ENCODE data around the gene MRGPRF. TPM values are rescaled to one million over a fixed set of nuclear protein-coding genes. Genes with fewer than 3 reads are reported as not detected.

MRGPRF gene
- total RNA-seq, 2 experiments from 2014 or later, result not detected

- H3K9me3 Mint-ChIP-seq (ENCODE audit: low read depth), result no peaks in the 10 kb centered on the region
- ATAC-seq (no peak), DNase-seq (no peak)
- peaks cover 22% of the 10 kb centered on the region for H3K27me3 Mint-ChIP-seq
- H3K4me1 Mint-ChIP-seq, result no peaks in the 10 kb centered on the region
- no peak overlapping the region for H3K4me3 Mint-ChIP-seq
- no peaks in the 10 kb centered on the region for H3K36me3 Mint-ChIP-seq (ENCODE audit: low read depth)
- POLR2A ChIA-PET, result interaction anchor here (0.6 kb wide), 1 partner anchor 1189 kb away, joined by 5 read pairs; no protein-coding TSS in a partner anchor
- intact Hi-C loops (cut with DNase I, micrococcal nuclease), result no loop called here
- CTCF ChIA-PET, result interaction anchor here (0.6 kb wide), 1 partner anchor 600 kb away, joined by 3 read pairs; no protein-coding TSS in a partner anchor
- H3K27ac Mint-ChIP-seq, result no peak overlapping the region
These were observed 696 bp downstream of the MRGPRF start for GRCh38 chr11:69012092-69013008.

GRCh38 chr11:69011624-69012091 is 1.4 kb downstream of the MRGPRF start:
- peaks cover 22% of the 10 kb centered on the region for H3K27me3 Mint-ChIP-seq
- H3K9me3 Mint-ChIP-seq (ENCODE audit: low read depth), result no peaks in the 10 kb centered on the region
- POLR2A ChIA-PET, result no interaction called here
- no peak overlapping the region for H3K4me3 Mint-ChIP-seq
- no peaks in the 10 kb centered on the region for H3K36me3 Mint-ChIP-seq (ENCODE audit: low read depth)
- DNase-seq, result no peak
- no peaks in the 10 kb centered on the region for H3K4me1 Mint-ChIP-seq
- no peak for ATAC-seq
- H3K27ac Mint-ChIP-seq, result no peak overlapping the region
- intact Hi-C loops (cut with DNase I, micrococcal nuclease), result no loop called here
- CTCF ChIA-PET, result no interaction called here

- CTCF ChIA-PET, result no interaction called here
- ATAC-seq, result peak; percentile 90
These were observed 2.0 kb downstream of the MRGPRF start for GRCh38 chr11:69010964-69011623.

GRCh38 chr11:69010361-69010891 is 2.6 kb downstream of the MRGPRF start:
- ATAC-seq, result no peak

More at GRCh38 chr11:69010964-69011623, 2.0 kb downstream of the MRGPRF start:
- Mint-ChIP-seq H3K4me3 (no peak overlapping the region), H3K27me3 (peaks cover 20% of the 10 kb centered on the region), H3K9me3 (ENCODE audit: low read depth) (no peaks in the 10 kb centered on the region), H3K36me3 (ENCODE audit: low read depth) (no peaks in the 10 kb centered on the region), H3K4me1 (no peaks in the 10 kb centered on the region), H3K27ac (no peak overlapping the region)
- POLR2A ChIA-PET, result no interaction called here
- DNase-seq, result peak; percentile 52
- intact Hi-C loops (cut with DNase I, micrococcal nuclease), result no loop called here

GRCh38 chr11:69009441-69010211 is 3.4 kb downstream of the MRGPRF start:
- Mint-ChIP-seq H3K27me3 (peaks cover 20% of the 10 kb centered on the region), H3K27ac (no peak overlapping the region), H3K36me3 (ENCODE audit: low read depth) (no peaks in the 10 kb centered on the region), H3K4me3 (no peak overlapping the region), H3K9me3 (ENCODE audit: low read depth) (no peaks in the 10 kb centered on the region), H3K4me1 (no peaks in the 10 kb centered on the region)
- POLR2A ChIA-PET, result no interaction called here
- CTCF ChIA-PET, result no interaction called here
- ATAC-seq (no peak), DNase-seq (no peak)
- intact Hi-C loops (cut with DNase I, micrococcal nuclease), result no loop called here

More at GRCh38 chr11:69010361-69010891, 2.6 kb downstream of the MRGPRF start:
- no peaks in the 10 kb centered on the region for H3K4me1 Mint-ChIP-seq
- no peak for DNase-seq
- ChIA-PET CTCF (interaction anchor here (0.7 kb wide), 1 partner anchor 18 kb away, joined by 3 read pairs; no protein-coding TSS in a partner anchor), POLR2A (no interaction called here)
- H3K27me3 Mint-ChIP-seq, result peaks cover 20% of the 10 kb centered on the region
- no peaks in the 10 kb centered on the region for H3K9me3 Mint-ChIP-seq (ENCODE audit: low read depth)
- intact Hi-C loops (cut with DNase I, micrococcal nuclease), result no loop called here
- H3K4me3 Mint-ChIP-seq, result no peak overlapping the region
- H3K36me3 Mint-ChIP-seq (ENCODE audit: low read depth), result no peaks in the 10 kb centered on the region
- H3K27ac Mint-ChIP-seq, result no peak overlapping the region

GRCh38 chr11:69008737-69009440 is 4.2 kb downstream of the MRGPRF start:
- ChIA-PET POLR2A (no interaction called here), CTCF (no interaction called here)
- no peak for DNase-seq
- ATAC-seq, result no peak
- H3K27ac Mint-ChIP-seq, result no peak overlapping the region
- H3K4me3 Mint-ChIP-seq, result no peak overlapping the region
- H3K4me1 Mint-ChIP-seq, result no peaks in the 10 kb centered on the region
- H3K36me3 Mint-ChIP-seq (ENCODE audit: low read depth), result no peaks in the 10 kb centered on the region
- intact Hi-C loops (cut with DNase I, micrococcal nuclease), result no loop called here
- H3K9me3 Mint-ChIP-seq (ENCODE audit: low read depth), result no peaks in the 10 kb centered on the region
- peaks cover 20% of the 10 kb centered on the region for H3K27me3 Mint-ChIP-seq

- no peak overlapping the region for H3K27ac Mint-ChIP-seq
- no peak for ATAC-seq
- H3K9me3 Mint-ChIP-seq (ENCODE audit: low read depth), result no peaks in the 10 kb centered on the region
- CTCF ChIA-PET, result no interaction called here
- POLR2A ChIA-PET, result no interaction called here
- intact Hi-C loops (cut with DNase I, micrococcal nuclease), result no loop called here
- no peak for DNase-seq
- no peak overlapping the region for H3K4me3 Mint-ChIP-seq
- H3K36me3 Mint-ChIP-seq (ENCODE audit: low read depth), result no peaks in the 10 kb centered on the region
- H3K4me1 Mint-ChIP-seq, result no peaks in the 10 kb centered on the region
- peaks cover 17% of the 10 kb centered on the region for H3K27me3 Mint-ChIP-seq
These were observed 5.1 kb downstream of the MRGPRF start for GRCh38 chr11:69007975-69008381.

GRCh38 chr11:69006816-69007215 is 6.2 kb downstream of the MRGPRF start:
- intact Hi-C loops (cut with DNase I, micrococcal nuclease), result no loop called here
- ATAC-seq, result no peak
- POLR2A ChIA-PET, result no interaction called here
- Mint-ChIP-seq H3K4me3 (no peak overlapping the region), H3K4me1 (no peaks in the 10 kb centered on the region), H3K27ac (no peak overlapping the region), H3K36me3 (ENCODE audit: low read depth) (no peaks in the 10 kb centered on the region), H3K27me3 (peaks cover 10% of the 10 kb centered on the region), H3K9me3 (ENCODE audit: low read depth) (no peaks in the 10 kb centered on the region)
- no peak for DNase-seq
- CTCF ChIA-PET, result interaction anchor here (0.6 kb wide), 1 partner anchor 289 kb away, joined by 3 read pairs; no protein-coding TSS in a partner anchor

GRCh38 chr11:69005631-69006368 is 7.2 kb downstream of the MRGPRF start:
- intact Hi-C loops (cut with DNase I, micrococcal nuclease), result no loop called here
- Mint-ChIP-seq H3K4me3 (no peak overlapping the region), H3K36me3 (ENCODE audit: low read depth) (no peaks in the 10 kb centered on the region), H3K27me3 (peaks cover 4% of the 10 kb centered on the region), H3K9me3 (ENCODE audit: low read depth) (no peaks in the 10 kb centered on the region), H3K4me1 (no peaks in the 10 kb centered on the region), H3K27ac (no peak overlapping the region)
- ATAC-seq, result no peak
- POLR2A ChIA-PET, result no interaction called here
- no peak for DNase-seq
- CTCF ChIA-PET, result no interaction called here

- ATAC-seq (no peak), DNase-seq (no peak)
- intact Hi-C loops (cut with DNase I, micrococcal nuclease), result no loop called here
- no peak overlapping the region for H3K27ac Mint-ChIP-seq
- ChIA-PET CTCF (no interaction called here), POLR2A (no interaction called here)
- H3K27me3 Mint-ChIP-seq, result peaks cover 4% of the 10 kb centered on the region
- no peaks in the 10 kb centered on the region for H3K9me3 Mint-ChIP-seq (ENCODE audit: low read depth)
- H3K4me1 Mint-ChIP-seq, result no peaks in the 10 kb centered on the region
- H3K4me3 Mint-ChIP-seq, result no peak overlapping the region
- H3K36me3 Mint-ChIP-seq (ENCODE audit: low read depth), result no peaks in the 10 kb centered on the region
These were observed 7.8 kb downstream of the MRGPRF start for GRCh38 chr11:69005183-69005630.
